Smooth muscle cell (in vitro differentiated cells): ENCODE data around the gene FGD6. TPM values are rescaled to one million over a fixed set of nuclear protein-coding genes. Genes with fewer than 3 reads are reported as not detected.

ENCODE experiments used
- DNase-seq: peaks from one replicate; lab custom pipeline; 2025; ENCODE audit not compliant: unreplicated experiment; lab: John Stamatoyannopoulos, UW
- H2AFZ ChIP-seq: fragments of 200-600 bp; sonication (generic); 2 replicates; pipeline ENCODE4 v1.6.0; 2016; ENCODE audit warnings: antibody characterized with exemption, low read depth, mild to moderate bottlenecking
- H3F3A ChIP-seq: fragments of 200-600 bp; sonication (generic); 2 replicates; pipeline ENCODE4 v1.6.0; 2017; ENCODE audit warnings: antibody characterized with exemption, low read depth
- H3K27ac ChIP-seq: fragments of 200-600 bp; sonication (generic); 2 replicates; pipeline ENCODE4 v1.5.1; 2016; ENCODE audit warnings: low read depth, mild to moderate bottlenecking
- H3K27me3 ChIP-seq: fragments of 200-600 bp; sonication (generic); 2 replicates; pipeline ENCODE4 v1.6.1; 2016; ENCODE audit warnings: low read depth, mild to moderate bottlenecking
- H3K36me3 ChIP-seq: fragments of 200-600 bp; sonication (generic); 2 replicates; pipeline ENCODE4 v1.5.1; 2016; ENCODE audit warnings: low read depth
- H3K4me1 ChIP-seq: fragments of 200-600 bp; sonication (generic); 2 replicates; pipeline ENCODE4 v1.5.1; 2016; ENCODE audit warnings: low read depth
- H3K4me2 ChIP-seq: fragments of 200-600 bp; sonication (generic); 2 replicates; pipeline ENCODE4 v1.6.0; 2016; ENCODE audit warnings: mild to moderate bottlenecking
- H3K4me3 ChIP-seq: fragments of 200-600 bp; sonication (generic); 2 replicates; pipeline ENCODE4 v1.5.1; 2016; ENCODE audit warnings: mild to moderate bottlenecking
- H3K79me2 ChIP-seq: fragments of 200-600 bp; sonication (generic); 2 replicates; pipeline ENCODE4 v1.6.0; 2016; ENCODE audit warnings: low read depth, mild to moderate bottlenecking
- H3K9ac ChIP-seq: fragments of 200-600 bp; sonication (generic); 2 replicates; pipeline ENCODE4 v1.6.0; 2016; ENCODE audit warnings: low read depth
- H3K9me3 ChIP-seq: fragments of 200-600 bp; sonication (generic); replicated peaks from 2 replicates; pipeline ENCODE4 v1.5.1; 2016; ENCODE audit warnings: low read depth
- H4K20me1 ChIP-seq: fragments of 200-600 bp; sonication (generic); 2 replicates; pipeline ENCODE4 v1.6.0; 2016; ENCODE audit warnings: low read depth
- WGBS: methylation state at CpG from one replicate; pipeline ENCODE4 v1.1.7; 2016; ENCODE audit warnings: low lambda C conversion rate; 5-methylcytosine and 5-hydroxymethylcytosine counted together
- polyA plus RNA-seq: library from polyadenylated mRNA; unstranded; fragments of >200 nt; fragmentation: Nextera tagmentation; extraction: Ambion mirVana; gene quantifications from 2 replicates; pipeline ENCODE4 v1.2.1, GENCODE V29; 2016
- total RNA-seq: library from RNA; depleted of rRNA; stranded (reverse); fragments of >200 nt; gene quantifications from 2 replicates; pipeline ENCODE4 v1.2.3, GENCODE V29; 2014
- TF ChIP-seq, protein P1 (sequence below): fragments of 200-600 bp; sonication (generic); IDR thresholded peaks from 2 replicates; pipeline ENCODE4 v1.5.1; 2017; ENCODE audit warnings: borderline replicate concordance, mild to moderate bottlenecking, antibody characterized with exemption; ENCODE audit not compliant: insufficient read depth, poor library complexity, severe bottlenecking

FGD6 gene
- total and polyA plus RNA-seq, 2 experiments from 2014 or later, result 2.5 to 7.7 TPM

GRCh38 chr12:95089462-95089861, 127.8 kb downstream of the FGD6 start:
- Histone ChIP-seq H3K79me2 (no peaks in the 10 kb centered on the region), H3K4me1 (peaks cover 11% of the 10 kb centered on the region), H3K9me3 (no peaks in the 10 kb centered on the region), H3K4me2 (no peak overlapping the region), H4K20me1 (no peaks in the 10 kb centered on the region), H3K4me3 (no peak overlapping the region), H3K27ac (no peak overlapping the region), H3K27me3 (no peaks in the 10 kb centered on the region), H3K9ac (no peak overlapping the region), H3F3A (no peaks in the 10 kb centered on the region), H3K36me3 (peaks cover 6% of the 10 kb centered on the region), H2AFZ (no peak overlapping the region)
- TF ChIP-seq, protein P1, sequence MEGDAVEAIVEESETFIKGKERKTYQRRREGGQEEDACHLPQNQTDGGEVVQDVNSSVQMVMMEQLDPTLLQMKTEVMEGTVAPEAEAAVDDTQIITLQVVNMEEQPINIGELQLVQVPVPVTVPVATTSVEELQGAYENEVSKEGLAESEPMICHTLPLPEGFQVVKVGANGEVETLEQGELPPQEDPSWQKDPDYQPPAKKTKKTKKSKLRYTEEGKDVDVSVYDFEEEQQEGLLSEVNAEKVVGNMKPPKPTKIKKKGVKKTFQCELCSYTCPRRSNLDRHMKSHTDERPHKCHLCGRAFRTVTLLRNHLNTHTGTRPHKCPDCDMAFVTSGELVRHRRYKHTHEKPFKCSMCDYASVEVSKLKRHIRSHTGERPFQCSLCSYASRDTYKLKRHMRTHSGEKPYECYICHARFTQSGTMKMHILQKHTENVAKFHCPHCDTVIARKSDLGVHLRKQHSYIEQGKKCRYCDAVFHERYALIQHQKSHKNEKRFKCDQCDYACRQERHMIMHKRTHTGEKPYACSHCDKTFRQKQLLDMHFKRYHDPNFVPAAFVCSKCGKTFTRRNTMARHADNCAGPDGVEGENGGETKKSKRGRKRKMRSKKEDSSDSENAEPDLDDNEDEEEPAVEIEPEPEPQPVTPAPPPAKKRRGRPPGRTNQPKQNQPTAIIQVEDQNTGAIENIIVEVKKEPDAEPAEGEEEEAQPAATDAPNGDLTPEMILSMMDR, result no peak
- WGBS, result 86% methylated on average over 1 of the region's 1 CpG
- DNase-seq, result no peak

DNA sequence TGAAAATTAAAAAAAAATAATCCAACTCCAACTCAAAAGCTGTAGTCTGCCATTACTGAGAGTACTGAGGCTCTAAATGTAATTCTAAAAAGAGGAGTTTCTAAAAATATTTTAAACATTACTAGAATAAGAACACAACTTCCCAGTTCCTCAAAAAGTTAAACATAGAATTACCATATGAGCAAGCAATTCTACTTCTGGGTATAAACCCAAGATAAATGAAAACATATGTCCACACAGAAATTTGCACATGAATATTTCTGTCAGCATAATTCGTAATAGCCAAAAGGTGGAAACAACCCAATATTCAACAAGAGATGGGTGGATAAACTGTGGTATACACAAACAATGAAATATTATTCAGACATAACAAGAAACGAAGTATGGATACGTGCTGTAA, 128.9 kb downstream of the FGD6 start:
- no peak overlapping the region for H3K4me3 ChIP-seq
- H3K27ac ChIP-seq, result no peak overlapping the region
- DNase-seq, result no peak
- peaks cover 13% of the 10 kb centered on the region for H3K4me1 ChIP-seq
- no peaks in the 10 kb centered on the region for H3F3A ChIP-seq
- no peaks in the 10 kb centered on the region for H3K27me3 ChIP-seq
- no peaks in the 10 kb centered on the region for H3K9me3 ChIP-seq
- H3K4me2 ChIP-seq, result no peak overlapping the region
- no peaks in the 10 kb centered on the region for H4K20me1 ChIP-seq
- H3K9ac ChIP-seq, result no peak overlapping the region
- 98% methylated on average over 3 of the region's 3 CpGs for WGBS
- no peak overlapping the region for H2AFZ ChIP-seq
- TF ChIP-seq, protein P1, result no peak
- peaks cover 6% of the 10 kb centered on the region for H3K36me3 ChIP-seq
- H3K79me2 ChIP-seq, result no peaks in the 10 kb centered on the region

- Histone ChIP-seq H3K4me2 (no peak overlapping the region), H3K27ac (no peak overlapping the region), H2AFZ (no peak overlapping the region), H3K4me3 (no peak overlapping the region), H4K20me1 (no peaks in the 10 kb centered on the region), H3F3A (no peaks in the 10 kb centered on the region), H3K9me3 (no peaks in the 10 kb centered on the region), H3K4me1 (peaks cover 17% of the 10 kb centered on the region), H3K36me3 (no peaks in the 10 kb centered on the region), H3K27me3 (no peaks in the 10 kb centered on the region), H3K79me2 (no peaks in the 10 kb centered on the region), H3K9ac (no peak overlapping the region)
- DNase-seq, result no peak
- TF ChIP-seq, protein P1, result no peak
Observed at GRCh38 chr12:95085612-95086011, 131.7 kb downstream of the FGD6 start.

DNA sequence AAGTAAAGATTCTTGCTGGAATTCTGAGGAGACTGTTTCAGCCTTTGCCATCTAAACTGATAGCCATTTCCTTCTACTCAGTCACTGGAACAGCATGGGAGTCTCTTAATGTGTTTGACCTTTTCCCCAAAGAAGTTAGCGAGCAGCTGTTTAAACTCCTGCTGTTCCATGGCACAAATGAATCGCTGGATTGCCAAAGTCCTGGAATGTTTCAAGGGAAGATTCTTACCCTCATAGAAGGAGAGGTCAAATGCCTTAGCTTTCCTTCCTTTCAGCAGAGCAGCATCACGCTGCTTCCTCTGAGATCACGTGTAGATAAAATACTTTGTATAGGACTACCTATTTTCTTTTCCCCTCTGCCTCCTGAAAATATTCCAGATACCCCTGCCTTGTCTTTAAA, 133.3 kb downstream of the FGD6 start:
- Histone ChIP-seq H3K4me3 (no peak overlapping the region), H3F3A (no peaks in the 10 kb centered on the region), H4K20me1 (no peaks in the 10 kb centered on the region), H3K4me1 (peaks cover 17% of the 10 kb centered on the region), H3K9me3 (no peaks in the 10 kb centered on the region), H3K27ac (peak overlapping the region; percentile 4), H2AFZ (no peak overlapping the region), H3K9ac (no peak overlapping the region), H3K4me2 (no peak overlapping the region), H3K36me3 (no peaks in the 10 kb centered on the region), H3K27me3 (no peaks in the 10 kb centered on the region), H3K79me2 (no peaks in the 10 kb centered on the region)
- WGBS, result 11% methylated on average over 4 of the region's 4 CpGs
- no peak for DNase-seq
- TF ChIP-seq, protein P1, result no peak
